ENCODE data around the gene NBL1.
A peak's percentile ranks its signal among the peaks of the same experiment; 100 is the strongest.

Gene NBL1

DNA sequence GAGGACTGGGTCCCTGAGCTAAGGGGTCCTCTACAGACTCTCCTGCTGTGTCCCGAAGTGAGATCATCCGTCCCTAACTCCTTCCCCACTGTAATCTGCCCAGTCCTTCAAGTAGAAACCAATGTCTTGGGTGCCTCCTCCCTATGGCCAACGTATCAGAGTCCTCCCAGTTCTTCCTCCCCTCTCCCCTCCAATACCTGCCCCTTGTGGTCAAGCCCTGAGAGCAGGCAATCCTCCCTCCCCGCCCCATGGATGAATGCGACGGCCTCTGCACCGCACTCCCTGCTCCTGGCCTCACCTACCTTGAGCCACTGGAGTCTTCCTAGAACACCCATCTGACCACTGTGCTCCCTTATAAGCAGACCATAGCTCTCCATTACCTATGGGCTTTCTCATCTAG is 51.7 kb downstream of the NBL1 start:
- DNase-seq (ENCODE audit: extremely low read depth in 1 of 2, low read depth in 1 of 2), result no peak

- no peak for DNase-seq (ENCODE audit: extremely low read depth in 1 of 2, low read depth in 1 of 2)
Observed at GRCh38 chr1:19696820-19697219, 52.7 kb downstream of the NBL1 start.

DNA sequence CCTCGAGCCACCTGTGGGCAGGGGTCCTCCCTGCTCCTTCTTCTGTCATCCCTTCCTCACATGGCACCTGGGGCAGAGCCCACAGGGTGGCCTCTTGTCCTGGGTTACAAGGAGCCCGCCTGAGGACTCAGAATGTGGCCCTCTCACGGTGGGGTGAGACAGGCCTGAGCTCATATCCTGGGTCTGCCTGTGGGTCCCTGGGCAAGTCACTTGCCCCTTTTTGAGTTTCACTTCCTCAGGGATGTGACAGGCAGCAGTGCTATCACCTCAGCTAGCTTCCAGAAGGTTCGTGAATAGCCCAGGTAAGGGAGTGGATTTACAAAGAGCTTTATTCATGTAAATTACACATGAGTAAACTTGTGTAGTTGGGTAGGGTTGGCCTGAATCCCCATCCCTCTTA is 54.1 kb downstream of the NBL1 start:
- DNase-seq (ENCODE audit: extremely low read depth in 1 of 2, low read depth in 1 of 2), result no peak

GRCh38 chr1:19700079-19700777 is 56.1 kb downstream of the NBL1 start:
- no peak for DNase-seq (ENCODE audit: extremely low read depth in 1 of 2, low read depth in 1 of 2)

- no peak for DNase-seq (ENCODE audit: extremely low read depth in 1 of 2, low read depth in 1 of 2)
Observed at GRCh38 chr1:19703280-19703679, 59.2 kb downstream of the NBL1 start.

DNA sequence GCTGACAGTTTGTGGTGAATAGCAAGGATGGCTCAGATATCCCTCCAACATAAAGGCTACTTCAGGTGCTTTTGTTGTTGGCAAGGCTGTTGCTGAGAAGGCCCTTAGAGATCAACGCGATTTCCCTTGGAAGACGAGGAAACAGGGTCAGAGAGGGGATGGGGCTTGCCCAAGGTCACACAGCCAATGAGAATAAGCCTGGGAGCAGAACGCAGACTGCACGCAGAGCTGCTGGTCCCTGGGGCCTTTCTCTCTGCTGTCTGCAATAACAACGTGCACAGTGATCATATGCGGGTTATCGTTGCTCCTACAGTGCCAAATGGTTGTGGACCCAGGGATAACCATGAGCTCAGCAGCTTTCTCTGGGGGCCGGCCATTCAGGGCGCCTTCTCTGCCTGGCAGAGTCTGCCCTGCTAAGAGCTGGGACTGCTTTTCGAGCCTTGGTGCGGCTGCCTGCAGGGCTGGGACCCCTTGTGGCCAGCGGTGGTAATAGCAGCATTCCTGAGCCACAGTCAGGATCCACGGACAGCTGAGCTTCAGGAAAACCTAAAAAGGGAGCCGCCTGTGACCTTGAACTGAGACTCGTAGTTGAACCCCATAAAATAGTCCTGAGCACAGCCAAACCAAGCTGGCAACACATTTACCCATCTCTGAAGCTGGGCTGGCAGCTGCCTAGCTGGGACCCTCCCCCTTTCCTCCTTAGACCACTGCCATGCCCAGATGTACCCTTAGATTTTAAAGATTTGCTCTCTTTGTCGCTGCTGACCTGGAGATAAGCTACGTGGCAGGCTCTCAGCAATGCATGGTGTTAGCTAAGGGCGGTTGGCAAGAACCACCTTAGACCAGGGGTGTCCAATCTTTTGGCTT is 60.4 kb downstream of the NBL1 start:
- DNase-seq (ENCODE audit: extremely low read depth in 1 of 2, low read depth in 1 of 2), result peak; percentile 10 to 44

- DNase-seq (ENCODE audit: extremely low read depth in 1 of 2, low read depth in 1 of 2), result no peak
Observed at GRCh38 chr1:19705464-19705863, 61.4 kb downstream of the NBL1 start.

- no peak for DNase-seq (ENCODE audit: extremely low read depth in 1 of 2, low read depth in 1 of 2)
Observed at GRCh38 chr1:19706136-19706535, 62.0 kb downstream of the NBL1 start.

All from activated CD8-positive, alpha-beta memory T cell treated with anti-CD3 and anti-CD28 coated beads for 1 hour (primary cell).